ENCODE data around the gene CCDC43.

GRCh38 chr17:44722254-44722653 lies 32.7 kb upstream of the CCDC43 start:
- TF ChIP-seq CTCF (conservative IDR thresholded peaks at IDR 0.05; ENCODE audit: low read depth, low read length) (no peak), EZH2 (IDR thresholded peaks at IDR 0.05; ENCODE audit: low read length, unreplicated experiment) (no peak), EZH2phosphoT487 (IDR thresholded peaks at IDR 0.05; ENCODE audit: borderline replicate concordance, low read length) (no peak)

Data from PC-3 (cell line).